ENCODE data around the gene WNT2. TPM values are rescaled to one million over a fixed set of nuclear protein-coding genes. Genes with fewer than 3 reads are reported as not detected.

WNT2 gene
- total RNA-seq, 1 experiment from 2014 or later = not detected

DNA sequence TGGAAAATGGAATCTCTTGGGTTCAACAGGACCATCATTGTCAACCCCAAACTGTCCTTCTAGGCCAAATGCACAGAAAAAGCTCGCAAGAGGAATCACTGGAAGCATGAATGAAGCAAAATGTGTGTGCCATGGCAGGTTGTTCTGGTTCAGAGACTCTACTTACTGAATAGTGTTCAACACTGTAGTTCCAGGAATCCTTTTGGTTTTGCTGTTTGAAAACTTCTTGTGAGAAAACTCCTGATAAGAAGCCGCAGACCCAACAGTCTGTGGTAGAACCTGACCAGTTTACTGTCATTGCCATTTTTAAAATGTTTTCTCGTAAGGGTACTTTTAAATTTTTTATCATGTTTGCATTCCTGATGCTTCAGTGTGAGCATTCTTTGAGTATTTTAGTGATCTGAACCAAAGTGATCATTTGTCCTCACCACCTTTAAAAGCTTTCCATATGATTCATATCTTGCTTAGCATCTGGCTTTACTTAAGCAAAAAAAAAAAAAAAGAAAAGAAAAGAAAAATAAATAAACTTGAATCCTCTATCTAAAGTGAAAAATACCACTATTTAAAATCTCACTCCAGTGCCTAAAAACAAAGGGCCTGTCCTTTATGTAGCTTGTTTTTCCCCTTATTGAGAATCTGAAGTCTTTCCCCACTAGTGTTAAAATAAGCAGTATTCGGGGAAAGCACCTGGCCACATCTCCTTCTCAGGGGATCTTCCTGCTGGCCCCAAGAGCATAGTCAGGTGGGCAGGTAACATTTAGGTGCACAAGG, 92.4 kb downstream of the WNT2 start:
- DNase-seq (ENCODE audit: low spot score) = no peak
- in situ Hi-C loops (cut with HindIII; ENCODE audit: low sequenced_read_pairs) = no loop called here

DNA sequence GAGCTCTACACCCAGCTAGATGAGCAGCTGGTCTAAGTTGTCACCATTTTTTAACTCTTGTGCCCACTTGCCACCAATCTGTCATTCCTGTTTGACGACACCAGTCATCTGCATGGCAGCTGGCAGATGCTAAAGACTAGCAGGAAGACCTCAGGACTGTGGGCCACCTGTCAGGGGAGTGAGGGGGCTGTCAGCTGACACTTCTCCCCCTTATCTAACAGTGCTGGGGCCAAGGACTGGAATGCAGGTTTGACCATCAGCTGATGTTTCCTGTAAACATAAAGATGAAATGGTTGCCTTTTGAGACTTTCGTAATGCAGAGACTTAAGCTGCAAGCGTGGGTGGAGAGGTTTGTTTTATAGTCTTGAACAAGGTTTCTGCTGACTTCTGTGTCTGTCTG, 93.5 kb downstream of the WNT2 start:
- in situ Hi-C loops (cut with HindIII; ENCODE audit: low sequenced_read_pairs) = no loop called here
- DNase-seq (ENCODE audit: low spot score) = no peak

DNA sequence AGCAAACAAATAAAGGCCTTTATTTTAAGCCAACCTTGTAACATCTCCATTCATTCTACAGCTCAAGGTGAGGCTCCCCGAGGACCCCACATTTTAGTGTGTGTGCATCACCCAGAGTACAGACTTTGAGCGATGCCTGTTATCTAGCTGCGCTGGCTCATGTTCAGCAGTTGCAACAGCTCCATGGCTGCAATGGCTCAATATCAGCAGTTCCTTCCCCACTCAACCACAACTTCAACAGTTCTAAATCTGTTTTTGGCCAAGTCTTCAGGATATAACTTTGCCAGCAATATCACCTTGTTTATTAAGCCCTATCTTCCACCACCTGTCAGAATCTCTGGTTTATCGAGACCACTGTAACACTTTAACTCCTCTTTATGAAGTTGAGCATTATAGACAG, 95.8 kb downstream of the WNT2 start:
- in situ Hi-C loops (cut with HindIII; ENCODE audit: low sequenced_read_pairs) = no loop called here
- no peak for DNase-seq (ENCODE audit: low spot score)

DNA sequence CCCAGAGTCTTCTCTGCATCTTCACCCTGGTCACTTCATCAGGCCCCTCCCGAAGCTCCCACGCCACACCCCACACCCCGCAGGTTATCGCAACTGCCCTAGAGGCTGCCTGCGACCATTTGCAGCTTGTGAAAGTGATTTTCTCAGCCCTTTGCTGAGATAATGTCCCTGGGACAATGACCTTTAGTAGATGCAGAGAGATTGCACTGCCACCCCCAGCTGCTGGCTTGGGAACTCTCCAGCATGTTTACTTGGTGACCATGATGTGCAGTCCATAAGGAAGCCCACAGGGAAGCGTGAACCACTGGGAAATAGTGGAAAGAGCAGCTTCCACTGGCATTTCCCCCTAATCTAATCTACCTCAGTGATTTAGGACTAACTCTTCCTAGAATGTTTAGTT, 97.3 kb downstream of the WNT2 start:
- in situ Hi-C loops (cut with HindIII; ENCODE audit: low sequenced_read_pairs) = no loop called here
- DNase-seq (ENCODE audit: low spot score) = no peak

Other genes starting within 250 kb of the WNT2 start
- not detected in 2 replicates for gene ASZ1, start 104.4 kb upstream of the WNT2 start, total RNA-seq (2014; rRNA removed; shearing (Covaris generic))
- not detected in 2 replicates for gene CFTR, start 157.0 kb upstream of the WNT2 start, total RNA-seq (2014; rRNA removed; shearing (Covaris generic))